Esophagus (tissue), 2 donors: ENCODE measurements around the gene STT3B. TPM values are rescaled to one million over a fixed set of nuclear protein-coding genes. Genes with fewer than 3 reads are reported as not detected.

Source experiments
- H3K27ac ChIP-seq, 2 donors: one replicate each; pipeline ENCODE4 v1.5.1; 2013; ENCODE audit warnings: low read depth in 2 of 2, mild to moderate bottlenecking in 2 of 2, inconsistent platforms in 1 of 2, low read length in 1 of 2, moderate library complexity in 1 of 2
- H3K27me3 ChIP-seq, 2 donors: one replicate each; pipeline ENCODE4 v1.6.1; 2013; ENCODE audit warnings: low read length in 2 of 2, control low read depth in 1 of 2, mild to moderate bottlenecking in 1 of 2; ENCODE audit not compliant: insufficient read depth in 2 of 2, control insufficient read depth in 1 of 2
- H3K36me3 ChIP-seq, 2 donors: one replicate each; pipeline ENCODE4 v1.6.1; 2013; ENCODE audit warnings: low read length in 1 of 2; ENCODE audit not compliant: control insufficient read depth in 2 of 2, insufficient read depth in 2 of 2
- H3K4me1 ChIP-seq, 2 donors: one replicate each; pipeline ENCODE4 v1.6.1; 2013; ENCODE audit warnings: low read length in 1 of 2; ENCODE audit not compliant: control insufficient read depth in 2 of 2, insufficient read depth in 2 of 2
- H3K4me3 ChIP-seq, 2 donors: one replicate each; pipeline ENCODE4 v1.5.1; 2013; ENCODE audit warnings: low read length in 2 of 2, mild to moderate bottlenecking in 2 of 2, low read depth in 1 of 2, moderate library complexity in 1 of 2
- H3K9me3 ChIP-seq, 2 donors: one replicate each; pipeline ENCODE4 v1.6.1; 2013; ENCODE audit warnings: mild to moderate bottlenecking in 2 of 2, low read depth in 1 of 2, low read length in 1 of 2, moderate library complexity in 1 of 2; ENCODE audit not compliant: control insufficient read depth in 2 of 2, insufficient read depth in 1 of 2
- WGBS, 2 donors: extraction: QIAGEN DNeasy Blood & Tissue Kit; methylation state at CpG; one replicate each; pipeline ENCODE4 v1.1.7; 2013; 5-methylcytosine and 5-hydroxymethylcytosine counted together
- polyA plus RNA-seq, 2 donors: library from polyadenylated mRNA; stranded (reverse); fragments of 200-250 nt; gene quantifications; one replicate each; pipeline ENCODE4 v1.2.3, GENCODE V29; 2013
- donor health status: healthy with polysubstance abuse.
- donor health status: Bipolar disorder and iron deficiency.

The STT3B gene
- polyA plus RNA-seq, 2 donors, result 31.1 to 38.4 TPM

- no peak overlapping the region for H3K27ac ChIP-seq
- no peak overlapping the region for H3K4me3 ChIP-seq
- WGBS, 2 donors, result 33% methylated on average over 4 of the region's 4 CpGs
- no peaks in the 10 kb centered on the region for H3K27me3 ChIP-seq
- H3K4me1 ChIP-seq, result no peaks in the 10 kb centered on the region
- H3K9me3 ChIP-seq, result no peaks in the 10 kb centered on the region
- no peaks in the 10 kb centered on the region for H3K36me3 ChIP-seq
Observed at GRCh38 chr3:31530960-31531335, 1.8 kb upstream of the STT3B start.

DNA sequence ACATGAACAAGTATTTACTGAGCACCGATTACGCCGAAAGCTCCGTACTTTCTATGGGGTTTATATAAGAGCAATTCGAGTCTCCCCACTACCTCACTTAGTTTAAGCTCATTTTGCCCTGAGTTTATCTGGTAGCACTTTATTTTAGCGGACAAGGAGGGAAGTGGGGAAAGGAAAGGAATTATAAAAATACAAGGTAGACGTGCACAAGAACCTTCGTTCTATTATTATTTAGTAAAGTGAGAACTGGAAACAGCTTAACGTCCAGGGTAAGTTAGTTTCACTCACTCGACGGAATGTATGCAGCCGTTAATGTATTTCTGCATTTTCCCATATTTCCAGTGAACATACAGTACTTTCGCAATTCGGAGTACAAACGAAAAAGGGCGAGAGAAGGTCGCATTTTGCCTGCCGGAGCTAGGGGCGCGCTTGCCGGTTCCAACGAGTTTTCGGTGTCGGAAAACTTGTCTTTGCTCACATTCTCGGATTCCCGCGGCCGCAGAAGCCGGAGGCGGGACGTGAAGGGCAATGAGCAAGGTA is 1.2 kb upstream of the STT3B start:
- whole genome bisulfite sequencing, 2 donors, result 1 to 2% methylated on average over 31 of the region's 31 CpGs
- Histone ChIP-seq H3K4me3 (peak overlapping the region; percentile 63 to 100), H3K27me3 (no peaks in the 10 kb centered on the region), H3K4me1 (no peaks in the 10 kb centered on the region), H3K27ac (peak overlapping the region; percentile 97 to 99), H3K9me3 (no peaks in the 10 kb centered on the region), H3K36me3 (no peaks in the 10 kb centered on the region)

- Histone ChIP-seq H3K4me1 (no peaks in the 10 kb centered on the region), H3K36me3 (no peaks in the 10 kb centered on the region), H3K9me3 (no peaks in the 10 kb centered on the region), H3K4me3 (peak overlapping the region; percentile 99 to 100), H3K27ac (peak overlapping the region; percentile 98 to 99), H3K27me3 (no peaks in the 10 kb centered on the region)
- 0 to 1% methylated on average over 71 to 73 of the region's 73 CpGs for WGBS, 2 donors
Observed at GRCh38 chr3:31531992-31532586, 636 bp upstream of the STT3B start.

GRCh38 chr3:31533169-31534064 is 692 bp downstream of the STT3B start:
- peak overlapping the region; percentile 99 to 100 for H3K4me3 ChIP-seq
- H3K27ac ChIP-seq, result peak overlapping the region; percentile 98 to 99
- H3K27me3 ChIP-seq, result no peaks in the 10 kb centered on the region
- no peaks in the 10 kb centered on the region for H3K36me3 ChIP-seq
- H3K9me3 ChIP-seq, result no peaks in the 10 kb centered on the region
- H3K4me1 ChIP-seq, result no peaks in the 10 kb centered on the region
- 1% methylated on average over 81 of the region's 81 CpGs for WGBS, 2 donors

- H3K4me1 ChIP-seq, result no peaks in the 10 kb centered on the region
- WGBS, 2 donors, result 7% methylated on average over 5 of the region's 5 CpGs
- H3K27ac ChIP-seq, result no peak overlapping the region
- no peaks in the 10 kb centered on the region for H3K27me3 ChIP-seq
- no peaks in the 10 kb centered on the region for H3K9me3 ChIP-seq
- no peaks in the 10 kb centered on the region for H3K36me3 ChIP-seq
- H3K4me3 ChIP-seq, result peak overlapping the region; percentile 99 to 100
Observed at GRCh38 chr3:31534065-31534425, 1.3 kb downstream of the STT3B start.

- Histone ChIP-seq H3K4me1 (no peaks in the 10 kb centered on the region), H3K4me3 (peak overlapping the region in 1 of 2 donors; percentile 22), H3K27ac (no peak overlapping the region), H3K27me3 (no peaks in the 10 kb centered on the region), H3K9me3 (no peaks in the 10 kb centered on the region), H3K36me3 (no peaks in the 10 kb centered on the region)
- WGBS, 2 donors, result 15% methylated on average over 2 of the region's 2 CpGs
Observed at GRCh38 chr3:31536497-31536896, 3.8 kb downstream of the STT3B start.

GRCh38 chr3:31538801-31539200 is 6.1 kb downstream of the STT3B start:
- H3K36me3 ChIP-seq, result no peaks in the 10 kb centered on the region
- no peak overlapping the region for H3K4me3 ChIP-seq
- H3K4me1 ChIP-seq, result no peaks in the 10 kb centered on the region
- no peaks in the 10 kb centered on the region for H3K9me3 ChIP-seq
- no peaks in the 10 kb centered on the region for H3K27me3 ChIP-seq
- H3K27ac ChIP-seq, result no peak overlapping the region
- WGBS, 2 donors, result 56 to 72% methylated on average over 2 of the region's 2 CpGs

DNA sequence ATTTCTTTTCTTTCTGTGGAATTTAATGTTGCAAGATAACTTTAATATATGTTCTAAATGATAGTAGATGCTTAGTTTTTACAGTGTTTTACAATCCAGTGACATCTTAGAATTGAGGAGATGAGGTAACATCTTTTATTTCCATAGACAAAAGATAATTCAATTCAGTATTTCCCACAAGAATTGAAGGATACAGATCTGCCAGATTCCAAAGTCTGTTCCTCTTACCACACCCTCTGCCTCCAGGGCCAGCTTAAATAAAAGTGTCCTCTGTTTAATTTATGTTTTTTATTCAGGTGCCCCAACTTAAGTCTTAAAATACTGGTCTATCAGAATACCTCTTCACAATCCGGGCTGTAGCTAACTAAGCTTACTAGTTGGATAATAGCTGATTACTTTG is 6.5 kb downstream of the STT3B start:
- Histone ChIP-seq H3K27me3 (no peaks in the 10 kb centered on the region), H3K4me1 (no peaks in the 10 kb centered on the region), H3K36me3 (no peaks in the 10 kb centered on the region), H3K4me3 (no peak overlapping the region), H3K9me3 (no peaks in the 10 kb centered on the region), H3K27ac (no peak overlapping the region)
- 52 to 56% methylated on average over 1 of the region's 1 CpG for WGBS, 2 donors

- H3K36me3 ChIP-seq, result no peaks in the 10 kb centered on the region
- no peak overlapping the region for H3K4me3 ChIP-seq
- WGBS, 2 donors, result 63 to 66% methylated on average over 2 of the region's 2 CpGs
- no peaks in the 10 kb centered on the region for H3K4me1 ChIP-seq
- no peak overlapping the region for H3K27ac ChIP-seq
- no peaks in the 10 kb centered on the region for H3K27me3 ChIP-seq
- H3K9me3 ChIP-seq, result no peaks in the 10 kb centered on the region
Observed at GRCh38 chr3:31541089-31541488, 8.4 kb downstream of the STT3B start.
